ENCODE data around the gene NHERF1.

NHERF1 gene

DNA sequence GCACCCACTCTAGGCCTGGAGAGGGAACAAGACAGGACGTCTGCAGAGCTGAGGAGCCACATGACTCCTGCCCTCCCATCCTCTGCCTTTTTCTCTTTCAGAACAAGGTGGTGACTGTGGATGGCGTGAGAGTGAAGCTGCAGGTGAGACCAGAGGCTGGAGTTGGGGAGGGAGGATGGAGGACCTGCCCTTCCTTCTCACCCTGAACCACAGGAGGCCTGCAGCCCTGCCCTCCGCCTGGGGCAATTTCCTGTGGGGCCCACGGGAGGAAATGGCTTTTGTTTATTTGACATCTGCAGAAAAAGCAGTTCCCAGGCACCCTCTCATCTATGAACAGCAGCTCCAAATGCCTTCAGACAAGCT is 6.3 kb upstream of the NHERF1 start (continued):
- TF ChIP-seq, protein P1, sequence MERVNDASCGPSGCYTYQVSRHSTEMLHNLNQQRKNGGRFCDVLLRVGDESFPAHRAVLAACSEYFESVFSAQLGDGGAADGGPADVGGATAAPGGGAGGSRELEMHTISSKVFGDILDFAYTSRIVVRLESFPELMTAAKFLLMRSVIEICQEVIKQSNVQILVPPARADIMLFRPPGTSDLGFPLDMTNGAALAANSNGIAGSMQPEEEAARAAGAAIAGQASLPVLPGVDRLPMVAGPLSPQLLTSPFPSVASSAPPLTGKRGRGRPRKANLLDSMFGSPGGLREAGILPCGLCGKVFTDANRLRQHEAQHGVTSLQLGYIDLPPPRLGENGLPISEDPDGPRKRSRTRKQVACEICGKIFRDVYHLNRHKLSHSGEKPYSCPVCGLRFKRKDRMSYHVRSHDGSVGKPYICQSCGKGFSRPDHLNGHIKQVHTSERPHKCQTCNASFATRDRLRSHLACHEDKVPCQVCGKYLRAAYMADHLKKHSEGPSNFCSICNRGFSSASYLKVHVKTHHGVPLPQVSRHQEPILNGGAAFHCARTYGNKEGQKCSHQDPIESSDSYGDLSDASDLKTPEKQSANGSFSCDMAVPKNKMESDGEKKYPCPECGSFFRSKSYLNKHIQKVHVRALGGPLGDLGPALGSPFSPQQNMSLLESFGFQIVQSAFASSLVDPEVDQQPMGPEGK (CRISPR knock-in tag; IDR thresholded peaks at IDR 0.05; ENCODE audit: borderline replicate concordance) = no peak
- TF ChIP-seq TOX (CRISPR knock-in tag; IDR thresholded peaks at IDR 0.05; ENCODE audit: borderline replicate concordance) (no peak), BACH2 (CRISPR knock-in tag; IDR thresholded peaks at IDR 0.05; ENCODE audit: borderline replicate concordance) (no peak)

DNA sequence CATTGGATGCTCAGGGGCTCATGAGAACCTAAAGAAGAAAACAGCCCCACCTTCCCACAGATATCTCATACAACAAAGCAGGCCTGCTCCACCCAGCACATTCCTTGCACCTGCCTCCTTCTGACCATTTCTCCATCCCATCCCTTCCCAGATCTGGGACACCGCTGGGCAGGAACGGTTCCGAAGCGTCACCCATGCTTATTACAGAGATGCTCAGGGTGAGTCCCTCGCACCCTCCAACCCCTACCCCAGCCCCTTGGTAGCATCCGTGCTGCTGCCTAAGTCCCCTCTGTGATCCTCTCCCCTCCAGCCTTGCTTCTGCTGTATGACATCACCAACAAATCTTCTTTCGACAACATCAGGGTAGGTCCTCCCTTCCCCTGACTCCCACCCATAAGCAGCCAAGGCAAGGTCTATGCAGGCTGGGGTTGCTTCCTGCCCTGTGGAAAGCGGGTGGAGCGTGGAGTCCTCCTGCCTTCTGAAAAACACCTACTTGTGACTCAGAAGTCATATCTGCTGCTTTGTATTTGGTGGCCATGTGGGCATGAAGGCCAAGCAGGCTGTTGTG is 5.4 kb upstream of the NHERF1 start:
- ATAC-seq = no peak
- TF ChIP-seq ZNF70 (CRISPR knock-in tag; IDR thresholded peaks at IDR 0.05) (no peak), CSDC2 (CRISPR knock-in tag; IDR thresholded peaks at IDR 0.05) (no peak), ZC3H10 (CRISPR knock-in tag; IDR thresholded peaks at IDR 0.05) (no peak), OSR1 (CRISPR knock-in tag; IDR thresholded peaks at IDR 0.05) (no peak), ARNTL (CRISPR knock-in tag; IDR thresholded peaks at IDR 0.05; ENCODE audit: borderline replicate concordance, low read depth) (no peak), BACH2 (CRISPR knock-in tag; IDR thresholded peaks at IDR 0.05; ENCODE audit: borderline replicate concordance) (no peak), ZNF8 (CRISPR knock-in tag; IDR thresholded peaks at IDR 0.05) (no peak), GLIS3 (CRISPR knock-in tag; IDR thresholded peaks at IDR 0.05) (no peak), SNAI2 (CRISPR knock-in tag; IDR thresholded peaks at IDR 0.05) (no peak)
- TF ChIP-seq, protein P2, sequence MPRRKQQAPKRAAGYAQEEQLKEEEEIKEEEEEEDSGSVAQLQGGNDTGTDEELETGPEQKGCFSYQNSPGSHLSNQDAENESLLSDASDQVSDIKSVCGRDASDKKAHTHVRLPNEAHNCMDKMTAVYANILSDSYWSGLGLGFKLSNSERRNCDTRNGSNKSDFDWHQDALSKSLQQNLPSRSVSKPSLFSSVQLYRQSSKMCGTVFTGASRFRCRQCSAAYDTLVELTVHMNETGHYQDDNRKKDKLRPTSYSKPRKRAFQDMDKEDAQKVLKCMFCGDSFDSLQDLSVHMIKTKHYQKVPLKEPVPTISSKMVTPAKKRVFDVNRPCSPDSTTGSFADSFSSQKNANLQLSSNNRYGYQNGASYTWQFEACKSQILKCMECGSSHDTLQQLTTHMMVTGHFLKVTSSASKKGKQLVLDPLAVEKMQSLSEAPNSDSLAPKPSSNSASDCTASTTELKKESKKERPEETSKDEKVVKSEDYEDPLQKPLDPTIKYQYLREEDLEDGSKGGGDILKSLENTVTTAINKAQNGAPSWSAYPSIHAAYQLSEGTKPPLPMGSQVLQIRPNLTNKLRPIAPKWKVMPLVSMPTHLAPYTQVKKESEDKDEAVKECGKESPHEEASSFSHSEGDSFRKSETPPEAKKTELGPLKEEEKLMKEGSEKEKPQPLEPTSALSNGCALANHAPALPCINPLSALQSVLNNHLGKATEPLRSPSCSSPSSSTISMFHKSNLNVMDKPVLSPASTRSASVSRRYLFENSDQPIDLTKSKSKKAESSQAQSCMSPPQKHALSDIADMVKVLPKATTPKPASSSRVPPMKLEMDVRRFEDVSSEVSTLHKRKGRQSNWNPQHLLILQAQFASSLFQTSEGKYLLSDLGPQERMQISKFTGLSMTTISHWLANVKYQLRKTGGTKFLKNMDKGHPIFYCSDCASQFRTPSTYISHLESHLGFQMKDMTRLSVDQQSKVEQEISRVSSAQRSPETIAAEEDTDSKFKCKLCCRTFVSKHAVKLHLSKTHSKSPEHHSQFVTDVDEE (CRISPR knock-in tag; IDR thresholded peaks at IDR 0.05) = no peak
- TF ChIP-seq, protein P3, sequence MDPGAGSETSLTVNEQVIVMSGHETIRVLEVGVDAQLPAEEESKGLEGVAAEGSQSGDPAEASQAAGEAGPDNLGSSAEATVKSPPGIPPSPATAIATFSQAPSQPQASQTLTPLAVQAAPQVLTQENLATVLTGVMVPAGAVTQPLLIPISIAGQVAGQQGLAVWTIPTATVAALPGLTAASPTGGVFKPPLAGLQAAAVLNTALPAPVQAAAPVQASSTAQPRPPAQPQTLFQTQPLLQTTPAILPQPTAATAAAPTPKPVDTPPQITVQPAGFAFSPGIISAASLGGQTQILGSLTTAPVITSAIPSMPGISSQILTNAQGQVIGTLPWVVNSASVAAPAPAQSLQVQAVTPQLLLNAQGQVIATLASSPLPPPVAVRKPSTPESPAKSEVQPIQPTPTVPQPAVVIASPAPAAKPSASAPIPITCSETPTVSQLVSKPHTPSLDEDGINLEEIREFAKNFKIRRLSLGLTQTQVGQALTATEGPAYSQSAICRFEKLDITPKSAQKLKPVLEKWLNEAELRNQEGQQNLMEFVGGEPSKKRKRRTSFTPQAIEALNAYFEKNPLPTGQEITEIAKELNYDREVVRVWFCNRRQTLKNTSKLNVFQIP (CRISPR knock-in tag; IDR thresholded peaks at IDR 0.05; ENCODE audit: borderline replicate concordance, low read depth) = no peak

DNA sequence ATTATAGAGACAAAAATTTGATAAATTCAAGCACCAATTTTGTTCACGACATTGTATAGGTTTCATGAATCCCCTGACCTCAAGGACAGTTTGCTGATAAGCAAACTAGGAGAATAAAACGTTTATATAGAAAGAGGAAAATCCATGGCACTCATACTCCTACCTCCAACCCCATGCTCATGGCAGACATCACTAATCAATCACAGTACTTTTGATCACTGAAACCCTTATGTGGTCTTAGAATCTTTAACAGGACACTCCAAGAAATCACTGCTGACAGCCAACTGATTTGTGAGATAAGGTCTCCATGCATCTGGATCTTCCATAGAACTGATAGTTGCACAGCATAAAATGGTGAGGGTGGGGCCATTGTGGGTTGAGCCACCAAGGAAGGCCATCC is 4.7 kb upstream of the NHERF1 start:
- TF ChIP-seq GLIS3 (CRISPR knock-in tag; IDR thresholded peaks at IDR 0.05) = no peak
- no peak for TF ChIP-seq ESRRG (CRISPR knock-in tag; IDR thresholded peaks at IDR 0.05)
- no peak for TF ChIP-seq OSR1 (CRISPR knock-in tag; IDR thresholded peaks at IDR 0.05)
- TF ChIP-seq, protein P3 (CRISPR knock-in tag; IDR thresholded peaks at IDR 0.05; ENCODE audit: borderline replicate concordance, low read depth) = no peak
- TF ChIP-seq, protein P2 (CRISPR knock-in tag; IDR thresholded peaks at IDR 0.05) = no peak
- no peak for TF ChIP-seq ZFP30 (CRISPR knock-in tag; IDR thresholded peaks at IDR 0.05)
- no peak for ATAC-seq

DNA sequence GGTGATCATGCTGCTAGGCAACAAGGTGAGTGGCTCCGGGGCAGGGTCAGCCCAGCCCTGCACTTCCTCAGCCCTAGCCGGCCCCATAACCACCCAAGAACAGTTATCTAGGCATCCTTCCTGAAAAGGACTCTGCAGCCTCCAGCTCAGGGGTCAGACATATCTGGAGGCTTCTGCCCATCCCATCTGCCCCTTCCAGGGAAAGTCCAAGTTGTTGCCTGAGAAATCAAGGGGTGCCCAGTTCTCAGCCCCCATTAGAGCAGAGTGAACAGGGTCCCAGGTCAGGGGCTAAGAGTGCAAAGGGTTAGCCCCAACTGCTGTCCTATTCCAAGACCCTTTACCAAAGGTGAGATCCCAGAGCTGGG is 4.1 kb upstream of the NHERF1 start:
- ATAC-seq = no peak
- TF ChIP-seq ZNF8 (CRISPR knock-in tag; IDR thresholded peaks at IDR 0.05) = no peak
- TF ChIP-seq CSDC2 (CRISPR knock-in tag; IDR thresholded peaks at IDR 0.05) = no peak
- TF ChIP-seq, protein P4, sequence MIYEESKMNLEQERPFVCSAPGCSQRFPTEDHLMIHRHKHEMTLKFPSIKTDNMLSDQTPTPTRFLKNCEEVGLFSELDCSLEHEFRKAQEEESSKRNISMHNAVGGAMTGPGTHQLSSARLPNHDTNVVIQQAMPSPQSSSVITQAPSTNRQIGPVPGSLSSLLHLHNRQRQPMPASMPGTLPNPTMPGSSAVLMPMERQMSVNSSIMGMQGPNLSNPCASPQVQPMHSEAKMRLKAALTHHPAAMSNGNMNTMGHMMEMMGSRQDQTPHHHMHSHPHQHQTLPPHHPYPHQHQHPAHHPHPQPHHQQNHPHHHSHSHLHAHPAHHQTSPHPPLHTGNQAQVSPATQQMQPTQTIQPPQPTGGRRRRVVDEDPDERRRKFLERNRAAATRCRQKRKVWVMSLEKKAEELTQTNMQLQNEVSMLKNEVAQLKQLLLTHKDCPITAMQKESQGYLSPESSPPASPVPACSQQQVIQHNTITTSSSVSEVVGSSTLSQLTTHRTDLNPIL (CRISPR knock-in tag; IDR thresholded peaks at IDR 0.05; ENCODE audit: low read depth) = no peak
- TF ChIP-seq GLIS3 (CRISPR knock-in tag; IDR thresholded peaks at IDR 0.05) = no peak

Measured in SK-N-SH treated with all-trans-retinoic acid at 6 μM for 48 hours (cell line).